ENCODE results near the gene MLH3. TPM values are rescaled to one million over a fixed set of nuclear protein-coding genes. Genes with fewer than 3 reads are reported as not detected.

Gene MLH3
- total and polyA plus RNA-seq, 10 of the 15 experiments (the other 5 are each of a cell fraction or from before 2014, with no cell fraction given): 12.6 to 31.2 (median 19.6) TPM

- no peak for ATAC-seq
- WGBS (ENCODE audit: insufficient coverage, insufficient replicate concordance, low lambda C conversion rate, missing lambda C conversion rate): 57% methylated on average over 11 of the region's 11 CpGs
- in situ Hi-C loops (cut with MboI) (no loop called here), intact Hi-C loops (cut with micrococcal nuclease; ENCODE audit: unreplicated experiment) (no loop called here)
- H3K27me3 ChIP-seq (replicated peaks in 1 of 2; ENCODE audit: control insufficient read depth in 2 of 2, insufficient read depth in 2 of 2, low read length in 1 of 2): no peaks in the 10 kb centered on the region; a peak in 1 of 4 replicates
- no TSS peak for BruUV-seq (replicated peaks)
- H3K4me2 ChIP-seq (ENCODE audit: control insufficient read depth, insufficient read depth): no peak overlapping the region
- H4K20me1 ChIP-seq (ENCODE audit: control insufficient read depth, insufficient read depth): no peaks in the 10 kb centered on the region
- no peak for FAIRE-seq
- H3K4me1 ChIP-seq (ENCODE audit: control insufficient read depth, insufficient read depth, low read length): no peaks in the 10 kb centered on the region
- H2AFZ ChIP-seq (ENCODE audit: control insufficient read depth, low read depth, low read length): no peak overlapping the region
- H3K9ac ChIP-seq (ENCODE audit: control insufficient read depth, insufficient read depth, low read length): no peak overlapping the region
- H3K79me2 ChIP-seq (ENCODE audit: control insufficient read depth, insufficient read depth, low read length): no peaks in the 10 kb centered on the region
- ChIA-PET CTCF (interaction anchor here (1.5 kb wide), 1 partner anchor 112 kb away, joined by 3 read pairs; no protein-coding TSS in a partner anchor), RAD21 (ENCODE audit: unreplicated experiment) (no interaction called here), POLR2A (no interaction called here), SMC1A (ENCODE audit: uncharacterized antibody, unreplicated experiment) (no interaction called here)
- no peaks in the 10 kb centered on the region for H3K9me3 ChIP-seq (replicated peaks; ENCODE audit: control insufficient read depth, insufficient read depth, low read length)
- H3K27ac ChIP-seq (ENCODE audit: control insufficient read depth, insufficient read depth): no peak overlapping the region
- TF ChIP-seq BCL3 (IDR thresholded peaks at IDR 0.05; ENCODE audit: borderline replicate concordance, insufficient read depth, low read depth, low read length, poor library complexity, severe bottlenecking) (peak; percentile 84), USF2 (IDR thresholded peaks at IDR 0.05; ENCODE audit: borderline replicate concordance, low read depth, low read length) (no peak)
- no peaks in the 10 kb centered on the region for H3K36me3 ChIP-seq (ENCODE audit: control insufficient read depth in 2 of 2, insufficient read depth in 2 of 2, low read length in 1 of 2)
- H3K4me3 ChIP-seq: no peak overlapping the region
- no peak for DNase-seq (ENCODE audit: low read depth, low spot score)
These were observed 74.8 kb downstream of the MLH3 start for GRCh38 chr14:74976264-74977113.
